Measurements from ENCODE around the gene BOLA1. TPM values are rescaled to one million over a fixed set of nuclear protein-coding genes. Genes with fewer than 3 reads are reported as not detected.
A peak's percentile ranks its signal among the peaks of the same experiment; 100 is the strongest.

BOLA1 gene
- total and polyA plus RNA-seq, 2 of the 13 experiments (the other 11 are each of a cell fraction or from before 2014, with no cell fraction given), result 3.2 to 4.2 TPM

DNA sequence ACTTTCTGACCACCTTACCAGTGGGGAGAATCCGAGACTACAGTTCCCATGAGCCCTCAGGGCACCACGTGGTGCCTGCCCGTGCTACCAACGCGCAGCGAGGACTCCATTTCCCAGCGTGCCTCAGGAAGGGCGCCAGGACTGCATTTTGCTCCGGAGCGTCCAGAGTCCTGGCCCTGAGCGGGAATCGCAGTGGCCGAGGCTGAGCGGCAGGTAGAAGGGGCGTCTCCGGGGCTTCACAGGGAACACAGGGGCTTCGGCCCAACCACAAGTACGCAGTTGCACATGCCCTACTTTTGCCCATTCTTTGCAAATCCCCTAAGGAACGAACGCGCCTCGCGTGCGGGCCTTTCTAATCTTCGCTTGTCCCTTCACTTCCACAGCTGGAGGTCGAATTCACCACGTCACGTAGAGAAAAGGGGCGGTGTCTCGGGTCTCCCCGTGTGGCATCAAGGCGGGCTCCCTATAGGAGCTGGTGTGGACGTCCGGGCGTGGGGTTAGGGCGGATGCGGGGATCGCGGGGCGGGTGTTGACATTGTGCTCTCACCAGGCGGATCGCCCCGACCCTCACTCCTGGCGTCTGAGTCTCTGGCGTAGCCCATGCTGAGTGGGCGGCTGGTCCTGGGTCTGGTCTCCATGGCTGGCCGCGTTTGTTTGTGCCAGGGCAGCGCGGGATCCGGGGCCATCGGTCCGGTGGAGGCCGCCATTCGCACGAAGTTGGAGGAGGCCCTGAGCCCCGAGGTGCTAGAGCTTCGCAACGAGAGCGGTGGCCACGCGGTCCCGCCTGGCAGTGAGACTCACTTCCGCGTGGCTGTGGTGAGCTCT, at the start of gene BOLA1 (continued):
- TF ChIP-seq JUND (CRISPR knock-in tag; IDR thresholded peaks at IDR 0.05) (0 out of 2 replicates have a peak, but pooled peaks have one; percentile 29), IRF2 (CRISPR knock-in tag; IDR thresholded peaks at IDR 0.05) (peak; percentile 94), CAMTA2 (CRISPR knock-in tag; IDR thresholded peaks at IDR 0.05; ENCODE audit: borderline replicate concordance) (no peak), ZNF33B (CRISPR knock-in tag; IDR thresholded peaks at IDR 0.05) (no peak), ZNF235 (CRISPR knock-in tag; IDR thresholded peaks at IDR 0.05; ENCODE audit: borderline replicate concordance) (no peak), MYC (CRISPR knock-in tag; IDR thresholded peaks at IDR 0.05; ENCODE audit: borderline replicate concordance) (peak; percentile 63; the same call in 1 of the 2 replicates), POLR2G (IDR thresholded peaks at IDR 0.05; ENCODE audit: low read depth, low read length) (peak; percentile 73), RBM22 (optimal IDR thresholded peaks at IDR 0.05; ENCODE audit: low read length) (no peak), PCBP1 (IDR thresholded peaks at IDR 0.05; ENCODE audit: borderline replicate concordance, low read depth, low read length) (0 out of 2 replicates have a peak, but pooled peaks have one; percentile 21), SIN3B (IDR thresholded peaks at IDR 0.05; ENCODE audit: low read length) (no peak), FOXC1 (CRISPR knock-in tag; IDR thresholded peaks at IDR 0.05; ENCODE audit: borderline replicate concordance) (peak; percentile 35; the same call in 1 of the 2 replicates), ARHGAP35 (CRISPR knock-in tag; IDR thresholded peaks at IDR 0.05; ENCODE audit: borderline replicate concordance) (peak; percentile 27; the same call in 1 of the 2 replicates), POLR2A (IDR thresholded peaks at IDR 0.05; ENCODE audit: insufficient read depth in 1 of 2, low read depth in 2 of 2, low read length in 2 of 2) (peak; percentile 59 to 83), ARNTL (CRISPR knock-in tag; IDR thresholded peaks at IDR 0.05) (0 out of 2 replicates have a peak, but pooled peaks have one; percentile 20), SOX6 (IDR thresholded peaks at IDR 0.05) (no peak), SOX6 (CRISPR knock-in tag; IDR thresholded peaks at IDR 0.05) (0 out of 2 replicates have a peak, but pooled peaks have one; percentile 8), FOXJ3 (CRISPR knock-in tag; IDR thresholded peaks at IDR 0.05; ENCODE audit: borderline replicate concordance) (no peak), SAP130 (CRISPR knock-in tag; IDR thresholded peaks at IDR 0.05; ENCODE audit: low read depth) (peak; percentile 66)
- TF ChIP-seq, protein P1, sequence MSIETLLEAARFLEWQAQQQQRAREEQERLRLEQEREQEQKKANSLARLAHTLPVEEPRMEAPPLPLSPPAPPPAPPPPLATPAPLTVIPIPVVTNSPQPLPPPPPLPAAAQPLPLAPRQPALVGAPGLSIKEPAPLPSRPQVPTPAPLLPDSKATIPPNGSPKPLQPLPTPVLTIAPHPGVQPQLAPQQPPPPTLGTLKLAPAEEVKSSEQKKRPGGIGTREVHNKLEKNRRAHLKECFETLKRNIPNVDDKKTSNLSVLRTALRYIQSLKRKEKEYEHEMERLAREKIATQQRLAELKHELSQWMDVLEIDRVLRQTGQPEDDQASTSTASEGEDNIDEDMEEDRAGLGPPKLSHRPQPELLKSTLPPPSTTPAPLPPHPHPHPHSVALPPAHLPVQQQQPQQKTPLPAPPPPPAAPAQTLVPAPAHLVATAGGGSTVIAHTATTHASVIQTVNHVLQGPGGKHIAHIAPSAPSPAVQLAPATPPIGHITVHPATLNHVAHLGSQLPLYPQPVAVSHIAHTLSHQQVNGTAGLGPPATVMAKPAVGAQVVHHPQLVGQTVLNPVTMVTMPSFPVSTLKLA (IDR thresholded peaks at IDR 0.05), result peak; percentile 70
- TF ChIP-seq, protein P2, sequence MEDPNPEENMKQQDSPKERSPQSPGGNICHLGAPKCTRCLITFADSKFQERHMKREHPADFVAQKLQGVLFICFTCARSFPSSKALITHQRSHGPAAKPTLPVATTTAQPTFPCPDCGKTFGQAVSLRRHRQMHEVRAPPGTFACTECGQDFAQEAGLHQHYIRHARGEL (CRISPR knock-in tag; IDR thresholded peaks at IDR 0.05), result no peak
- TF ChIP-seq, protein P3, sequence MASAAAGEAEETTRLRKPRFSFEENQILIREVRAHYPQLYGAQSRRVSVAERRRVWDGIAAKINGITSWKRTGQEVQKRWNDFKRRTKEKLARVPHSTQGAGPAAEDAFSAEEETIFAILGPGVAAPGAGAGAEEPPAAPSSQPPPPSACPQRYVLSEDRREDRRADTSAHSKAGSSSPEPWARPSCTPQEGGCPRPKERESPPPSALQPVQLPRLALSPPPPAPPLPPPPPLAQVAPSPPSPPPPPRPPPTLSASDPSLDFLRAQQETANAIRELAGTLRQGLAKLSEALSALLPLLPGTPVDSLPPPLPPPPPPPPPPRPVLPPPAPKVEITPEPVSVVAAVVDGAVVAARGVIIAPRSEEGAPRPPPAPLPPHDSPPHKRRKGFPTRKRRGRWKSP (CRISPR knock-in tag; IDR thresholded peaks at IDR 0.05), result 0 out of 2 replicates have a peak, but pooled peaks have one; percentile 58
- TF ChIP-seq, protein P4, sequence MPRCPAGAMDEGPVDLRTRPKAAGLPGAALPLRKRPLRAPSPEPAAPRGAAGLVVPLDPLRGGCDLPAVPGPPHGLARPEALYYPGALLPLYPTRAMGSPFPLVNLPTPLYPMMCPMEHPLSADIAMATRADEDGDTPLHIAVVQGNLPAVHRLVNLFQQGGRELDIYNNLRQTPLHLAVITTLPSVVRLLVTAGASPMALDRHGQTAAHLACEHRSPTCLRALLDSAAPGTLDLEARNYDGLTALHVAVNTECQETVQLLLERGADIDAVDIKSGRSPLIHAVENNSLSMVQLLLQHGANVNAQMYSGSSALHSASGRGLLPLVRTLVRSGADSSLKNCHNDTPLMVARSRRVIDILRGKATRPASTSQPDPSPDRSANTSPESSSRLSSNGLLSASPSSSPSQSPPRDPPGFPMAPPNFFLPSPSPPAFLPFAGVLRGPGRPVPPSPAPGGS (CRISPR knock-in tag; IDR thresholded peaks at IDR 0.05), result 0 out of 2 replicates have a peak, but pooled peaks have one; percentile 30
- TF ChIP-seq, protein P5, sequence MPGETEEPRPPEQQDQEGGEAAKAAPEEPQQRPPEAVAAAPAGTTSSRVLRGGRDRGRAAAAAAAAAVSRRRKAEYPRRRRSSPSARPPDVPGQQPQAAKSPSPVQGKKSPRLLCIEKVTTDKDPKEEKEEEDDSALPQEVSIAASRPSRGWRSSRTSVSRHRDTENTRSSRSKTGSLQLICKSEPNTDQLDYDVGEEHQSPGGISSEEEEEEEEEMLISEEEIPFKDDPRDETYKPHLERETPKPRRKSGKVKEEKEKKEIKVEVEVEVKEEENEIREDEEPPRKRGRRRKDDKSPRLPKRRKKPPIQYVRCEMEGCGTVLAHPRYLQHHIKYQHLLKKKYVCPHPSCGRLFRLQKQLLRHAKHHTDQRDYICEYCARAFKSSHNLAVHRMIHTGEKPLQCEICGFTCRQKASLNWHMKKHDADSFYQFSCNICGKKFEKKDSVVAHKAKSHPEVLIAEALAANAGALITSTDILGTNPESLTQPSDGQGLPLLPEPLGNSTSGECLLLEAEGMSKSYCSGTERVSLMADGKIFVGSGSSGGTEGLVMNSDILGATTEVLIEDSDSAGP (CRISPR knock-in tag; IDR thresholded peaks at IDR 0.05; ENCODE audit: borderline replicate concordance), result peak; percentile 59; the same call in 1 of the 2 replicates

All from HepG2 (cell line).